GM18502 (cell line): ENCODE measurements around the gene TBCEL.
A peak's percentile ranks its signal among the peaks of the same experiment; 100 is the strongest.

Experiments
- ATAC-seq: cut with Tn5 transposase; IDR thresholded peaks from one replicate; pipeline ENCODE4 v1.9.1; 2021; ENCODE audit warnings: mild to moderate bottlenecking; ENCODE audit not compliant: unreplicated experiment, poor library complexity

TBCEL gene

DNA sequence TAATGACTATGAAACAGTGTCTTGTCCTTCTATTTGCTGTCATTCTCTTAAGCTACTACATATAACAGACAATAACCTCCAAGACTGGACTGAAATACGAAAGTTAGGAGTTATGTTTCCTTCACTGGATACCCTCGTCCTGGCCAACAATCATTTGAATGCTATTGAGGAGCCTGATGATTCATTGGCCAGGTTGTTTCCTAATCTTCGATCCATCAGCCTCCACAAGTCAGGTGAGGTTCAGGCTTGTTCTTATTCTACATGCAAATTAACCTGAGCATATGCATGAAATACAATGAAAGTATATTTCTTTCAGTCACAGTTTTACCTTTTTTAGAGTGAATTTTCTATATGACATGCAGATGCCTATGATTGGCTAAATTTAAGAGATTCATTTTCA is 31.2 kb downstream of the TBCEL start:
- ATAC-seq = no peak

DNA sequence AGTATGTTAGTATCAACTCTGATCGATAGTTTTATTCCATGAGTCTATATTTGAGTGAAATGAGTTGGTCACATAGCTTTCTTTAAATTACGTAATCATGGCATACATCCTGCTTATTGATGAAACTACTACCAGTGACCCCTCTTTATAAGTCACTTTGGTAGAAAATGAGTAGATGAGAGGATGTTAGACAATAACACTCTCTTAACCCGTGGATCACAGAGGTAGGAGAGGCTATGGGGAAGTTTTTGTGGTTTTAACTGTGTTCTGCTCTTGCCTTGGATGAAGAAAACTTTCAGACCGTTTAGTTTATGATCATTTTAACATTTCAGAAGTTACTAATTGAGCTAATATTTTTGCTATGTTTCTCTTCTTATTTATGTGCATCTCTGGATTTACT is 34.0 kb downstream of the TBCEL start:
- no peak for ATAC-seq

DNA sequence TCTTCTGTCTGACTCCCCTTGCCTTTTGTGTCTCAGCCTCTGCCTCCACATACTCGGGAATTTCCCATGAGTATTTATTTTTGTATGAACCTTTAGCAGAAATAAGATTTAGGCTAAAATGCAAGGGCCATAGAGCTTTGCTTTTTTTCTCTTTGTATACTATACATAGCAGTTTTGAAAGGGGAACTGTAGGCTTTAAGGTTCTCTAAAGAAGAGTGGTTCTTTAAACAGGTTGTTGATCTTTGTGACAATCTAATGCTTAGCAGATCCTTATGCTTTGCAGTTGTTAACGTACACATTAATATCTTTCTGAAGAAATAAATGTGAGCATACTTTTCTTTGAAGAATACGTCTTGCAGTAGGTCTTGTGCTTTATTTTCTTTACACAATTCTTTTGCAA is 35.0 kb downstream of the TBCEL start:
- ATAC-seq = no peak

DNA sequence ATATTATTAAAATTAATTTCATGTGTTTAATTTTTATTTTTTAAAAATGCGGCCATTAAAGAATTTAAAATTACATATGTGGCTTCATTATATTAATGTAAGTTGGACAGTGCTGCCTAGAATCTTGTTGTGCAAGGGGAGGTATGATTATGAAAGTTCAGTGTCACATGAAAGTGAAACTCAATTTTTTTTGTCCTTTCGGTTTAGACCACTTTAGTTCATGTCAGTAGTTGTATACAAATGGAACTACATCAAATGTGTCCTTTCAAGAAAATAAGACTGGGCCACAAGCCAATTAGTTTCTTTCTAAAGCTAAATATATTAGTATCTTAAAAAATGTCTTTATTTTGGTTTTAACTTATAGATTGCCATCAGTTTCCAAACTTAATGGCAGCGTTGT is 35.7 kb downstream of the TBCEL start:
- ATAC-seq = peak; percentile 98

DNA sequence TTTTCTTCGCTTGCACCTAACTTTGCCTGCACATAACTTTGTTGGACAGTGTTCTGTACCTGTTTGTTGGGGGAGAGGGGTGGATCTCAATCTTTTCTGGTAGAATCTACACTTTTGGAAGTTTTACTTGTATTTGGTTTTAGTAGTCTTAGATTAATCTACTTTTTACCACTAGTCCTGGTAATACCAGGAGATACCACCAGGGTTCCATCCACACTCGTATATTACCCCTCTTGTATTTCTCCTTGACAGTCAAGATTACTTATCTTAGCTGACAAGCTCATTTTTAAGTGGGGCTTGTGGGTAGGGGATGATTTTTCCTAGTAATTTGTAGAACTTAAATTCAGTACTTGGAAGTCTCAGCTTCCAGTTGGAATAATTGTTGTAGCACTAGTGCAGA is 39.8 kb downstream of the TBCEL start:
- ATAC-seq = no peak

DNA sequence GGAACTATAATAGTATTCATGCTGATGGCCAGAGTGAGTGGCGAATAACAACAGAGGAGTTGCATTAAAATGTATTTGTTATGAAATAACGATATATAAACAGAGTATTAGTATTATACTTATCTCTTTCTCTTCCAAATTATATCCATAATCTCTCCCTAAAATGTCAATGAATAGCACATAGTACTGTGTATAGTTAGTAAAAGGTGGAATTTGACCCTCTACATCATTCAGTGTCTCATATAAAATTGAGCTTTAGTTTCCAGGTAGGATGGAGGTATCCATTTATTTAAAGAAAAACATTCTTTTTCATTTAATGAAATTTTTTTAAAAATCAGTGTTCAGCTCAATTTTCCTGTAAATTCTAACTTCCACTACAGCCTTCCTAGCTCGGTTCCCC is 42.7 kb downstream of the TBCEL start:
- ATAC-seq = no peak

DNA sequence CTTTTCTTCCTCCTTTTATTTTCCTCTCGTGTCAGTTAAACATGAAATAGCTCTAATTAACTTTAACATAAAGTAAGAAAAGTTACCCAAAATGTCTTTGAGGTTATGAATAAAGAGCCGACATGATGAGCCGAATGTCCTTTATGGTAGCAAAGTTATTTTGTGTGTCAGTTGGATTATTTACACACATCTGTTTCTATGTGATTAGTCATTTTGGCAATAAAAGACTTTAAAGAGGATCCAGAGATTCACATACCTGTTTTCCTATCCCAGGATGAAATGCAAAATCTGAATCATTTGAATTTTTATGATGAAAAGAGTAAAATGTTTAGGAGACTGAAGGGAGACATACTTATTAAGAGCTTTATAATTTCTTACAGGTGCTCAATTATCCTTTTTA is 43.1 kb downstream of the TBCEL start:
- ATAC-seq = no peak

DNA sequence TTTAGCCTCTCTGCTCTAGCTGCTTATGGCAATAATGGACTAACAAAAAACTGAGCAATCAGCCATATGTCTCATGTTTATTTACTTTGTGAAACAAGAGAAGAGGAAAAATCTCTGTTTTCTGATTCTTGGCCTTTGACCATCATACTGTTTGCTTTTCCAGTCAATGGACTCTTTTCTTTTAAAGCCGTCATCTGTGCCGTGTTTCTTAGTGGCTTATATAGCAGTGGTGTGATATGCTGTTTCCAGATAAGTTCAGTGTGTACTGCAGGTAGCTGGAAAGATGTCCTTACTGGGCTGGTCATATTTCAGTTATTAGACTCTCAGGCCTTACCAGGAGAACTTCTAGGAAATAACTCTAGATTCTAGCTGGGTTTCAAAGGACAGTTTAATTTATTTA is 43.6 kb downstream of the TBCEL start:
- ATAC-seq = no peak

DNA sequence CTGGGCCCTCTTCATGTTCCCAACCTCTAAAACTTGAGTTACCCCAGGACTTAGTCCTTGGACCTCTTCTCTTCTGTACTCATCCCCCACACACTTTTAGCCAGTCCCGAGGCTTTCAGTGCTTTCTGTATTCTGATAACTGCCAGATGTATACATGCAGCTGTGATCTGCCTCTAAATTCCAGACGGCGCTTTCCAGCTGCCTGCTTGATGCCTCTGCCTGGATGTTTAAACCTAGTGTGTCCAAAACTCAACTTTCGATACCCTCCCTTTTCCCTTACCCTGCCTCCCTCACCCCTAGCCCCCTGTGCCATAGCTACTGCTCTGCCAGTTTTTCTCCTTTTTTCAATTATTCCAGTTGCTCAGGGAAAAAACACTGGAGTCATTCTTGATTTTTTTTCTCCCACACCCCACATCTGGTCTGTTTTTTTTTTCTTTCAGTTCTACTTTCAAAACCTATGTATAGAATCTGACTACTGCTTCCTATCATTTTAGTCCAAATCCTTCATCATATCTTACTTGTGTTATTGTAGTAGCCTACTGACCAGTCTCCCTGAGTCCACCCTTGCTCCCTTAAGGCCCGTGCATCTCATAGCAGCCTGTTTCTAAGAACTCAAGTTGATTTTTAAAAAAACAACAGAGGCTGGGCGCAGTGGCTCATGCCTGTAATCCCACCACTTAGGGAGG is 44.2 kb downstream of the TBCEL start:
- ATAC-seq = no peak

DNA sequence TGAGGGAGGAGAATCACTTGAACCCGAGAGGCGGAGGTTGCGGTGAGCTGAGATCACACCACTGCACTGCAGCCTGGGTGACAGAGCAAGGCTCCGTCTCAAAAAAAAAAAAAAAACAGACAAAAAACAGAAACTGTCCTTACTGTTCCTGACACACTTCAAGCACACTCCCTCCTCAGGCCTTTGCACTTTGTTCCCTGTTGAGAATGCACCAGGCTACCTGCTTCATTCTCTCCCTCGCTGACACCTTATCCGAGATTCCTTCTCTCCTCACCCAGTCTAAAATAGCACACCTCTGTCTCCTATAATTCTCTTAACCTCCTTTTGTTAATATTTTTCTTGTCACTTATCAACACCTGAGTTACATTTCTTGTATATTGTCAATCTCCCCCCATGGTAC is 44.9 kb downstream of the TBCEL start:
- ATAC-seq = no peak

DNA sequence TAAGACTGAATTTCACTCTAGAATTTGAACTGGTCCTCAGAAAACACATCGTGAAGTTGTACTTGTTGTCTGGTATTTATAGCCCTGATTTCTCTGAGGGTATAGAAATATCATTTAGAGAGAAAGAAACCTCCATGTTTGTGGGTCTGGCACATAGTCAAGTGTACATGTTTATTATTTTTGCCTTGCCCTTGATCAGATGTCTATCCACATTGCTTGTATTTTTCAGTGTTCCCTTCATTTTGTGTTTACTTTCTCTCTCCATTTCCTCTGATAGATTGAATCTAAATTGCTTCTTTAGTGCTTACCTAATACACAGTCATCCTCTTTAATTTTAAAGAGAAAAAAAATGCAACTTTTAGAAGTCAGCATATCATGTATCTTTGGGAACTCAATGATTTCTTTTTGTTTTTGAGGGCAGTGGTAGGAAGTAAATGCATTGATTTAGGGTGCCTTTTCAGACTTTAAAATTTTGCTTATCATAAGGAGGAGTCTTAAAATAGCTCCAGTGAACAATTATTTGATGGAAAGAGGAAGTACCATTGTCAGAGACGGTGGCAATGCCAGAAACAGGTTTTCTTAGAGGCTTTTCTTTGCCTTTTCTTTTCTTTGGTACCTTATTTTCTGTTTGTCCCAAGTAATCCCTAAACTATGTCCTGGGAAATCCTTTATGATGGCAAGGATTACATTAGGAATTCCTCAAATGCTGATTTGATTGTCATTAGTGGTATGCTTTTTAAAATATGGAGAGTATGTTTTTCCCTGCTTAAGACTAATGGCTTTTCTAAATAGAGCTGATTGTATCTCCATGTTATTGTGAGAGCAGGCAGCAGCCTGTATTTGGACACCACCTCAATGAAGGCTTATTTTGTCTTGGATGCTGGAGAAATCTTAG is 47.3 kb downstream of the TBCEL start:
- no peak for ATAC-seq

DNA sequence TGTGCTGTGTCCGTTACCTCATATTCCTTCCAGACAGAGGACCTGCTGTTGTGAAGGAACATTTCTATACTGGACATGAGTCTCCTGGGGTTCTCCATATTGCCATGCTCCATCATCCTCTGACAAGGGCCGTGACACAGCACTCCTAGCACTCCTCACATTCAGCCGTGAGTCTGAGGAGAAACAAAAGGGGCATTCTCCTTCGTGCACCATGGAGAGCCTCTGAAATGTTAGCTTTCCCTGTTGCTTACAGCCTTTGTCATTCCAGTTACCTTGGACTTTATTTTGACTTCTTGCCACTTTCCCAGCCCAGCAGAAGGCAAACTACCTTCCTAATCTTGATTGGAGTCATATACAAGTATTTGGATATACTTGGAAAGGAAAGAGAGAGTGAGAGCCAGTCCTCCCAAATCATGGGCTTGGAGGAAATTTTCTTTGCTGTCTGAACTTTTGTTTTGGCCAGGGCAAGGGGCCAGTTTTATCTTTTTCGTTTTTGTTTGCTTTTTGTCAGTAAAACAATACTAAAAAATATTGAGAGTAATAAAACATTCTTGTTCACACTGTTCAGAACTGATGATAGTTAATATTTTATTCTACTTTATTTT is 48.0 kb downstream of the TBCEL start:
- ATAC-seq = no peak

DNA sequence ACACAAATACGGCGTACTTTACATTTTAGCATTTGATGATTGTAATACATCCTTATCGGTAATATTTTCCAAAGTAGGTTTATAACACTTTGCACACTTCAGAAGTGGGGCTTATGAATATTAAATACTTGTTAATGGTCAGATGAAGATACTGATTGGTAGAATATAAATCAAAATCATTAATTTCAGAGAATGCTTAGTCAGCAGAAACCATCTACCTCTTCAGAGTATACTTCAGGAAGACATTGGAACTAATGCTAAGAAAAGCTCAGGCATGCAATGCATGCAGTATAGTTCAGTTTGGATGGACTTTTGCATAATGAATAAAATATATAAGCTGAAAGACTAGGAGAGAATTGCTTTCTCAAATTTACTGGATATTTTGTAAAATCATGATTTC is 57.4 kb downstream of the TBCEL start:
- no peak for ATAC-seq

DNA sequence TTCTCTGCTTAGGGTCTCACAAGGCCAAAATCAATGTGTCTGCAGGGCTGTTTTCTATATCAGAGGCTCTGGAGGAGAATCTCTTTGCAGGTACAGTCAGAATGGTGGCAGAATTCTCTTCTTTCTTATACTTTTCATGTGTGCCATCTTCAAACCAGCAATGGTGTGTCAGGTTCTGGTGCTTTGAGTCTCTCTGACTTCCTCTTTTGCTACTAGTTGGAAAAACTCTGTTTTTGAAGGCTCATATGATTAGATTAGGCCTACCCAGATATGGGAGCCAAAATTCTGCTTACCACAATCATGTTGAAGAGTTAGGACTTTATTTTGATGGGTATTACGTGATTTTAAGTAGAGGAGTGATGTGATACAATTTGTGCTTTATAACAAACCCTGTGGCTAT is 58.3 kb downstream of the TBCEL start:
- no peak for ATAC-seq

DNA sequence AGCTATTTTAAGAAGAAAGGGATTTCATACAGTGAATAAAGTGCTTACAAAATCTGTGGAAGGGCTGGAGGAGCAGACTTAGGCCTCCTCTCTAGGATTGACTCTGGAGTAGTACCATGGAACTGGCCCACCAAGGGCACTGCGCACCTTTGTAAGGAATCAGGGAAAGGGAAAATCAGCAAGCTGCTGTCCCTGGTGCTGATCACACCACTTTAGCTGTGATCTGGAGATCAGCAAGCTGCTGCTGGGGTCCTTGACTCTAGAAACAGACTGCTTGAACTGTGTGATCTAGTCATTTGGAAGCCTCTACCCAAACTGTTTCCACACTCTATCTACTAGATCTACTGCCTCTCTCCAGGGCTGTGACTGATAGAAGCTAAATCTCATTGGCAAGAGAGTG is 58.8 kb downstream of the TBCEL start:
- ATAC-seq = no peak

DNA sequence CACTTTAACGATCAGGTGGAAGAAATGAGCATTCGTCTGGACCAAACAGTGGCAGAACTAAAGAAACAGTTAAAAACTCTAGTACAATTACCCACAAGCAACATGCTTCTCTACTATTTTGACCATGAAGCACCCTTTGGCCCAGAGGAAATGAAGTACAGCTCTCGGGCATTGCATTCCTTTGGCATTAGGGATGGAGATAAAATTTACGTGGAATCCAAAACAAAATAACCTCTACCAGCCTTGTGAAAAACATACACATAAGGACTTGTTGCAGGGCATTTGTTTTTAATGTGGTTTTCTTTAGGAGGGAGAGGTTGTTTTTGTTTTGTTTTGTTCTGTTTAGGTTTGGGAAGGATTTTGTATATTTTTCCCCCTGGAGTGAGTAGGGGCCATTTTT is 63.0 kb downstream of the TBCEL start:
- ATAC-seq = no peak

DNA sequence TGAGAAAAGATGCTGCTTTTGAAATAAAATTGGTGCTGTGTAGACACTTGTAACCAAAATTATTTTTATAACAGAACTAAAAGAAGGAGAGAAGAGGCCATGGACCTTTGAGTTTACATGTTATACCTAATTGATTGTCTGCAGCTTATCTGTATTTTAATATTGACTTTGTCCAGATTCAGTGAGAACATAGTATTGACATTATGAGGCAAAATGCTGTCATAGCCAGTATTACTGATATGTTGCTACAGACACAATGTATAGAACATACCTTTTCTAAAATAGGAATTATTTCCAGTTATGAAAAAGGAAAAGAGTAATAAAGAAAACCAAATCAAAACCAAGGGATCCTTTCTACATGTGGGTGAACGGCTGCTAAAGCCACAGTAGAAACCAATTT is 65.7 kb downstream of the TBCEL start:
- no peak for ATAC-seq

DNA sequence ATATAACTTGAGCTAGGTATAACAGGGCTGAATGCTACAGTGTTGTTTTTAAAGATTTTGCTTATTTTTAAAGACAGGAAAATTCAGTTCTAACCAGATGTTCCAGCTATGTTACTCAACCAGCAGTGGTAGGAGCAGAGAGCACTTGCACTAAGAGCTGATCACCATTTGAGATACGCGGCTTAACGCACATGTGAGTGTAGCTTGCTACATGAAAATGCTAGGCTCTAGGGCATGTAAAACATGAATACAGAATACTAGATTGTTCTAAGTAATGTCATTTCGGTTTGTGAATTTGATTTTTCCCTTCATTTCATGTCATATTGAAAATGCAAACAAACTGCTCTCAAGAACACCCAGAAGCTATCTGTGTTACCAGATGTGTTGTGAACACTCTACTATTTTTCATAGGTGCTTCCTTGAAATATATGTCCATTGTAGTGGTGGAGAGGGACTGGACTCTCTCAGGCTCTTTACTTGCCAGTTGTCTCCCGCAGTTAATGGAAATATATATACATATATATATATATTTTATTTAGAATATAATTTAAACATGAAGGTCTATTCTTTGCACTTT is 66.3 kb downstream of the TBCEL start:
- ATAC-seq = no peak

DNA sequence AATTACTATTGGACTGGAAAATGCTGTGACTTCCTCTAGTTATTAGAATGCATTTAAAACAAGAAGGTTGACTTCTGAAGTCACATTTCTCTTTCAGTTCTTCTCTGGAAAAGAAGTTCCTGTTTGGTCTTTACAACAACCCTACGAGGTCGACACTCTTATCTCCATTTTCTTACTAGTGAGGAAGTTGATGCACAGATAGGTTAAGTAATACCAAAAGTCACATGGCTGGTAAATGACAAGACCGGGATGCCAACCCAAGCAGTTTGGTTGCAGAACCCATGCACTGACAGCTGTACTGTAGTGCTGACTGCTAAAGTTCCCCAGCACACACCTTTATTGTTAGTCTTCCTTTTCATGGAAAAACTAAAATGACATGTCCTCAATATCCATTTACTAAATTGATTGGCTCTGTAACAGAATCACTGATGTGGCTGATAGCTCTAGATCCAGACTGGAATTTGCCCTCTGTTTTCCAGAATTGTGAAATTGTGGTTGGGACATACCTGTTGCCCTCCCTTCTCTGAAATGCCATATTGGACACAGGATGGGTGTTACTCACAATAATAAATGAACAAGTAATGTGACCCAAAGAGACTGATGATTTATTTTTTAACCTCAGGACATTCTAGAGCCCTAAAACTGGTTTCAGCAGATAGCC is 67.7 kb downstream of the TBCEL start:
- ATAC-seq = no peak

DNA sequence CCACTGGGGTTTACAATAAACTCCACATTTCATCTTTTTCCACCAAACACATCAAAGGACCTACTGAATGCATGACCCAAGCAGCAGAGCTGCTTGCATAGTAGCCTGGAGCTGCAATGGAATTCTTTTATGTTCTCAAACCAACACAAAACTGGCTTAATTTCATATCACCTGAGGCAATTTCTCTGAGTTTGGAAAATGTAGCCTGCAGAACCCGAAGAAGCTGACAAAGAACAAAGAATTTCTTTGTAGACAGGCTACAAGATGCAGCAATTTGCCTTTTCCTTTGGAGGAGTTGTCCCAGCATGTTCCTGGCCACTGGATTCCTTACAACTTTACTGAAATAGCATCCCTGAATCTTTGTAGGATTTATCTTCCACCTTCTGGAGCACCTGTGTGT is 71.7 kb downstream of the TBCEL start:
- ATAC-seq = no peak

DNA sequence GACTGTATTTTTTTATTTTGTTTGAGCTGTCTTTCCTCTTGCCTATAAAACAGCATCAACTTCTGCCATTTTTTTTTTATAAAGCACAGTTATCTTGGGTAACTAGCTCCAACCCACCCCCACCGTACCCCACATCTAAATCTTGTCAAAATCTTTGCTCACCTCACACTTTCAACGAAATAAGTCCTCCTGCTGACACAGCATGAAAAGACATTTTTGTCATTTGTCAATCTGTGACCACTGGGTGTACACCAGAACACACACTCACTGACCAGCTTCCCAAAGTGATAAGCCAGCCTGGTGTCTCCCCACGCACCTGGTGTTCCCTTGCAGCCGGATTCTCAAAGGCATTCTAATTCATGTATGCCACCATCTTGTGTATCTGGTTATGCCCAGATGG is 75.5 kb downstream of the TBCEL start:
- no peak for ATAC-seq
